Prostate gland (tissue), 2 donors: ENCODE measurements around the gene SLC4A2. TPM values are rescaled to one million over a fixed set of nuclear protein-coding genes. Genes with fewer than 3 reads are reported as not detected.
A peak's percentile ranks its signal among the peaks of the same experiment; 100 is the strongest.

ENCODE experiments used
- DNase-seq: peaks from one replicate; pipeline ENCODE4 v3.0.0-alpha.2; 2019; ENCODE audit warnings: low spot score
- H3K27ac ChIP-seq, 2 donors: fragments of 200-600 bp; sonication (generic); 2 replicates each; pipeline ENCODE4 v1.5.1; 2017 to 2019
- H3K27me3 ChIP-seq: fragments of 200-600 bp; sonication (generic); replicated peaks from 2 replicates; pipeline ENCODE4 v1.5.1; 2019; ENCODE audit not compliant: insufficient read depth
- H3K36me3 ChIP-seq, 2 donors: fragments of 200-600 bp; sonication (generic); 1 replicate in 1 of 2; 2 replicates in 1 of 2; pipeline versions ENCODE4 v1.5.1 to v1.8.1; 2017 to 2019
- H3K4me1 ChIP-seq: fragments of 200-600 bp; sonication (generic); replicated peaks from 2 replicates; pipeline ENCODE4 v1.5.1; 2019
- H3K4me3 ChIP-seq, 2 donors: fragments of 200-600 bp; sonication (generic); 2 replicates each; pipeline ENCODE4 v1.5.1; 2017 to 2019
- H3K9me3 ChIP-seq: fragments of 200-600 bp; sonication (generic); 2 replicates; pipeline ENCODE4 v1.5.1; 2017
- CTCF ChIP-seq, 4 experiments: fragments of 200-600 bp in 2 of 4; fragments of 450-650 bp in 2 of 4; sonication (generic) in 2 of 4; IDR thresholded peaks; 1 replicate in 3 of 4; 2 replicates in 1 of 4; pipeline ENCODE4 v1.5.1; 2016 to 2019; ENCODE audit warnings: antibody characterized with exemption in 4 of 4, mild to moderate bottlenecking in 2 of 4, moderate library complexity in 2 of 4
- POLR2A ChIP-seq: fragments of 450-650 bp; IDR thresholded peaks from one replicate; pipeline ENCODE4 v1.6.1; 2016; ENCODE audit warnings: antibody characterized with exemption, mild to moderate bottlenecking
- POLR2AphosphoS5 ChIP-seq: sonication (generic); formaldehyde crosslinking; IDR thresholded peaks from one replicate; pipeline ENCODE4 v1.6.1; 2017; ENCODE audit warnings: antibody characterized with exemption
- WGBS: methylation state at CpG from one replicate; pipeline ENCODE4 v1.1.5; 2018; 5-methylcytosine and 5-hydroxymethylcytosine counted together
- intact Hi-C: fragments of 100-400 bp; cut with DNase I; formaldehyde crosslinking; loops from one replicate; pipeline ENCODE4 v1.14.2; 2022
- total RNA-seq, 2 donors: library from RNA; depleted of rRNA; stranded (reverse); fragments of >200 nt; gene quantifications; one replicate each; pipeline ENCODE4 v1.1.0, GENCODE V29; 2016

SLC4A2 gene
- total RNA-seq, 2 donors from 2014 or later, result 77.1 to 141 TPM

DNA sequence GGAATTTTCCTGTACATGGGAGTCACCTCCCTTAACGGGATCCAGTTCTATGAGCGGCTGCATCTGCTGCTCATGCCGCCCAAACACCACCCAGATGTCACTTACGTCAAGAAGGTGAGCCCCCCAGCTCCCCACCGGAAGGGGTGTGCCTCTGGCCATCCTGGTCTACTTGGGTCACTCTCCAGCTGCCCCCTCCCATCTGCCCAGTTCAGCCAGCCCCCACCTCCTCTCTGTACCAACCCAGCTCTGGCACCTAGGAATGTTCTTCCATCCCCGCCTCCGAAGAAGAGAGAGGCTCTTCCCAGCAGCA lies 16.2 kb downstream of the SLC4A2 start:
- no peak for DNase-seq
- Histone ChIP-seq H3K27ac (no peak overlapping the region), H3K9me3 (no peaks in the 10 kb centered on the region), H3K36me3 (peaks cover 2 to 15% of the 10 kb centered on the region in 2 donors), H3K27me3 (no peaks in the 10 kb centered on the region), H3K4me3 (no peak overlapping the region), H3K4me1 (peaks cover 6% of the 10 kb centered on the region)
- 70% methylated on average over 7 of the region's 7 CpGs for WGBS
- TF ChIP-seq POLR2AphosphoS5 (no peak), POLR2A (no peak), CTCF (IDR thresholded peaks at IDR 0.05) (no peak)
- intact Hi-C loops, result no loop called here

- Histone ChIP-seq H3K9me3 (no peaks in the 10 kb centered on the region), H3K27me3 (no peaks in the 10 kb centered on the region), H3K4me1 (peaks cover 8% of the 10 kb centered on the region), H3K4me3 (no peak overlapping the region), H3K27ac (no peak overlapping the region), H3K36me3 (peaks cover 2 to 13% of the 10 kb centered on the region in 2 donors)
- no peak for DNase-seq
- no peak for TF ChIP-seq POLR2A
- no peak for TF ChIP-seq POLR2AphosphoS5
- no peak for TF ChIP-seq CTCF (IDR thresholded peaks at IDR 0.05)
- intact Hi-C loops, result no loop called here
- 83% methylated on average over 22 of the region's 22 CpGs for WGBS
These were observed 16.6 kb downstream of the SLC4A2 start for GRCh38 chr7:151075978-151076426.

DNA sequence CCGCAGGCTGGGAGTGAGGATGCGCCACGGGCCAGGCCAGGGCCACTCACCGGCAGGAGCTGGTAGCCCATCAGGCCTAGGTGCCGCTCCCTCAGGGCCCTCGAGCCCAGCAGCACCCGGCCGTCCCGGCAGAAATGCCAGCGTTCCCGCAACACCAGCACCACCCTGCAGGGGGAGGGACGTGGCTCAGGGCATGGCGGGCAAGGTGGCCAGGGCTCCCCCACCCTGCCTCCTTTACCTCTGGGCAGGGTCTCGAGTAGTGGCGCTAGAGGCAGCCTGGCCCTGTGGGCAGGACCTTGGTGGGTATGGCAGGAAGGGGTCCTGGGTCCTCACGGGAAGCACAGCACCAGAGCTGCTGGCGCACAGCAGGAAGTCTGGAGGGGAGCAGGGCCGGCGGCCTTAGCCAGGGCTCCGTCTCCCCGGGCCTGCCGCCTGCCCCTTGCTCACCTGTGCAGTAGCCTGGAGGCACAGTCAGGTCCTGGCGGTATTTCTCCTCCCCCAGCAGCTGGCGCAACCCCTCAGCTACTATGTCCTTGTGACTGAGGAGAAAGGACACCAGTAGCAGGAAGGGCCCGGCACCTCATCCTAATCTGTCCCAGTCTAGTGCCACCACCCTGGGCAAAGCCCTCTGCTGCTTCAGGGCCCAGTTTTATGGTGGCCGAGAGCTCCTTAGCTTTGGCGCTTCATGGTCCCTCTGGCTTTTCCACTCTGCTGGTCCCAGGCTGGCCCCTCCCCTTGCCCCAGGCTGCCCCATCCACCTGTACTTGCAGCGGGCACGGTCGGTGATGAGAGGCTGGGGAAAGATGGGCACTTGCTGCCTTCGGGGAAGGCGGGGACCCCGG lies 17.7 kb downstream of the SLC4A2 start:
- no peak for TF ChIP-seq POLR2AphosphoS5
- TF ChIP-seq CTCF (IDR thresholded peaks at IDR 0.05), result peak in 1 of 4 experiments; percentile 10
- no peak for DNase-seq
- Histone ChIP-seq H3K36me3 (peaks cover 0 to 13% of the 10 kb centered on the region in 2 donors), H3K9me3 (no peaks in the 10 kb centered on the region), H3K4me1 (peaks cover 19% of the 10 kb centered on the region), H3K27ac (no peak overlapping the region), H3K4me3 (no peak overlapping the region), H3K27me3 (no peaks in the 10 kb centered on the region)
- intact Hi-C loops, result no loop called here
- 69% methylated on average over 32 of the region's 33 CpGs for WGBS

DNA sequence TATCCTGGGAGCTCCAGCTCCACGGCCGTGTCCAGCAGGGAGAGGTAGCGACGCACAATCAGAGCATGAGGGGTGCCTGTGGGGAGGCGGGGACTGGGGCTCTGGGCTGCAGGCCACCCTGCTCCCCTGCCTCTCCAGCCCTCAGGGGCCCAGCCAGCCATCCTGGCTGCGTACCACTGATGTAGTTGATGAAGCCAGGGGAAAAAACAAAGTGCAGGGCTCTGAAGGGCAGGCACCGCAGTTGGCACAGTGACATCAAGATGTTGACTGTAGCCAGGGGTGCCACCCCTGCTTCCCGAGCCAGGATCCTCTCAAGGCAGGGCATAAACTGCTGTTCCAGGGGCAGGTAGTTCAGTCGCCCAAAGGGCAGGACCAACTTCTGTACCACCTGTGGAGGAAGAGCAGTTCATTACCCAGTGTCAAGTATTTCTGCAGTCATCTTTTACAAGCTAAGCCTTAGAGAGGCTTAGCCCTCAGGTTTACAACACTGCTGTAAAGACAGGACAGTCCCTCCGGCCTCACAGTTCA lies 18.4 kb downstream of the SLC4A2 start:
- Histone ChIP-seq H3K27ac (no peak overlapping the region), H3K27me3 (no peaks in the 10 kb centered on the region), H3K36me3 (peaks cover 0 to 13% of the 10 kb centered on the region in 2 donors), H3K4me1 (peaks cover 26% of the 10 kb centered on the region), H3K4me3 (no peak overlapping the region), H3K9me3 (no peaks in the 10 kb centered on the region)
- intact Hi-C loops, result no loop called here
- no peak for DNase-seq
- TF ChIP-seq POLR2AphosphoS5, result no peak
- no peak for TF ChIP-seq CTCF (IDR thresholded peaks at IDR 0.05)
- no peak for TF ChIP-seq POLR2A
- WGBS, result 52% methylated on average over 9 of the region's 10 CpGs
